WTC11 (cell line): ENCODE measurements around the gene ITPKB.

ENCODE experiments used
- CREB1 ChIP-seq: sonication (generic); formaldehyde crosslinking; IDR thresholded peaks from 2 replicates; pipeline ENCODE4 v1.8.0; 2023; ENCODE audit warnings: mild to moderate bottlenecking, missing genetic modification reagents
- CREM ChIP-seq: sonication (generic); formaldehyde crosslinking; IDR thresholded peaks from 2 replicates; pipeline ENCODE4 v1.8.1; 2022; ENCODE audit warnings: mild to moderate bottlenecking, missing genetic modification reagents, moderate library complexity
- CTCF ChIP-seq: fragments of 200-600 bp; IDR thresholded peaks from 2 replicates; pipeline ENCODE4 v1.8.0; 2022; ENCODE audit warnings: antibody characterized with exemption
- FOXJ3 ChIP-seq: sonication (generic); formaldehyde crosslinking; IDR thresholded peaks from 2 replicates; pipeline ENCODE4 v1.9.0; 2021; ENCODE audit warnings: missing genetic modification reagents, mild to moderate bottlenecking, borderline replicate concordance
- HMGXB4 ChIP-seq: sonication (generic); formaldehyde crosslinking; IDR thresholded peaks from 2 replicates; pipeline ENCODE4 v1.8.1; 2023; ENCODE audit warnings: mild to moderate bottlenecking, moderate library complexity, missing genetic modification reagents
- IRF2 ChIP-seq: sonication (generic); formaldehyde crosslinking; IDR thresholded peaks from 2 replicates; pipeline ENCODE4 v1.8.0; 2022; ENCODE audit warnings: low read depth, missing genetic modification reagents, borderline replicate concordance
- ZNF138 ChIP-seq: sonication (generic); formaldehyde crosslinking; conservative IDR thresholded peaks from 2 replicates; pipeline ENCODE4 v1.8.1; 2022; ENCODE audit warnings: mild to moderate bottlenecking, moderate library complexity, missing genetic modification reagents
- ZNF317 ChIP-seq: sonication (generic); formaldehyde crosslinking; IDR thresholded peaks from 2 replicates; pipeline ENCODE4 v1.8.1; 2023; ENCODE audit warnings: low read depth, mild to moderate bottlenecking, moderate library complexity, missing genetic modification reagents, borderline replicate concordance
- TF ChIP-seq, protein P1 (sequence below): sonication (generic); formaldehyde crosslinking; IDR thresholded peaks from 2 replicates; pipeline ENCODE4 v1.8.1; 2023; ENCODE audit warnings: mild to moderate bottlenecking, missing genetic modification reagents, moderate library complexity
- TF ChIP-seq, protein P2 (sequence below): fragments of 250-450 bp; sonication (Bioruptor Pico); IDR thresholded peaks from 2 replicates; pipeline ENCODE4 v1.8.0; 2021; ENCODE audit warnings: mild to moderate bottlenecking
- TF ChIP-seq, protein P3 (sequence below): sonication (generic); formaldehyde crosslinking; IDR thresholded peaks from 2 replicates; pipeline ENCODE4 v1.8.0; 2022; ENCODE audit warnings: mild to moderate bottlenecking, missing genetic modification reagents
- TF ChIP-seq, protein P4 (sequence below): sonication (generic); formaldehyde crosslinking; IDR thresholded peaks from 2 replicates; pipeline ENCODE4 v1.8.0; 2023; ENCODE audit warnings: mild to moderate bottlenecking, missing genetic modification reagents
- TF ChIP-seq, protein P5 (sequence below): sonication (generic); formaldehyde crosslinking; IDR thresholded peaks from 2 replicates; pipeline ENCODE4 v1.8.1; 2023; ENCODE audit warnings: mild to moderate bottlenecking, missing genetic modification reagents, moderate library complexity

DNA sequence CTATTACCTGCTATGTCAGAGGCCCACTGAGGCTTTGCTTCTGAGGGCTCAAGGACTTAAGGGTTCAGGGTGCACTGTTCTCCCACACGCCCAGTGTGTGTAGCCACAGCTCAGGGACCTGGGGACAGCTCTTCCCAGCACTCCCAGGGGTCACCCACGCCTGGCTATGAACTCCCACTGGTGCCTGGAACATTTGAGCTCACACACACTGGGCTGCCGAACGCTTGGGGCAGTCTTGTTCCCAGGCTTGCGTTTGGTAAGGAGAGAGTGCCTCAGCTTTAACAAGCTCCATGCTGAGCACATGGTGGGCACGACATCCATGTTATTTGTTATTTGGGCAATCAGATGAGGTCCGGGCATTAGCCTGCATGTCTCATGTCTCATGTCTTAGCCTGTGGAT, 153.0 kb downstream of the ITPKB start:
- TF ChIP-seq, protein P1, sequence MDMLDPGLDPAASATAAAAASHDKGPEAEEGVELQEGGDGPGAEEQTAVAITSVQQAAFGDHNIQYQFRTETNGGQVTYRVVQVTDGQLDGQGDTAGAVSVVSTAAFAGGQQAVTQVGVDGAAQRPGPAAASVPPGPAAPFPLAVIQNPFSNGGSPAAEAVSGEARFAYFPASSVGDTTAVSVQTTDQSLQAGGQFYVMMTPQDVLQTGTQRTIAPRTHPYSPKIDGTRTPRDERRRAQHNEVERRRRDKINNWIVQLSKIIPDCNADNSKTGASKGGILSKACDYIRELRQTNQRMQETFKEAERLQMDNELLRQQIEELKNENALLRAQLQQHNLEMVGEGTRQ (CRISPR knock-in tag): no peak
- TF ChIP-seq FOXJ3 (no peak), CREB1 (CRISPR knock-in tag) (no peak), CTCF (no peak), ZNF317 (CRISPR knock-in tag) (no peak), CREM (no peak), HMGXB4 (no peak), IRF2 (CRISPR knock-in tag) (no peak), ZNF138 (CRISPR knock-in tag) (no peak)
- TF ChIP-seq, protein P2, sequence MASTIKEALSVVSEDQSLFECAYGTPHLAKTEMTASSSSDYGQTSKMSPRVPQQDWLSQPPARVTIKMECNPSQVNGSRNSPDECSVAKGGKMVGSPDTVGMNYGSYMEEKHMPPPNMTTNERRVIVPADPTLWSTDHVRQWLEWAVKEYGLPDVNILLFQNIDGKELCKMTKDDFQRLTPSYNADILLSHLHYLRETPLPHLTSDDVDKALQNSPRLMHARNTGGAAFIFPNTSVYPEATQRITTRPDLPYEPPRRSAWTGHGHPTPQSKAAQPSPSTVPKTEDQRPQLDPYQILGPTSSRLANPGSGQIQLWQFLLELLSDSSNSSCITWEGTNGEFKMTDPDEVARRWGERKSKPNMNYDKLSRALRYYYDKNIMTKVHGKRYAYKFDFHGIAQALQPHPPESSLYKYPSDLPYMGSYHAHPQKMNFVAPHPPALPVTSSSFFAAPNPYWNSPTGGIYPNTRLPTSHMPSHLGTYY (CRISPR knock-in tag): no peak
- TF ChIP-seq, protein P3, sequence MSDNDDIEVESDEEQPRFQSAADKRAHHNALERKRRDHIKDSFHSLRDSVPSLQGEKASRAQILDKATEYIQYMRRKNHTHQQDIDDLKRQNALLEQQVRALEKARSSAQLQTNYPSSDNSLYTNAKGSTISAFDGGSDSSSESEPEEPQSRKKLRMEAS (CRISPR knock-in tag): no peak
- TF ChIP-seq, protein P4, sequence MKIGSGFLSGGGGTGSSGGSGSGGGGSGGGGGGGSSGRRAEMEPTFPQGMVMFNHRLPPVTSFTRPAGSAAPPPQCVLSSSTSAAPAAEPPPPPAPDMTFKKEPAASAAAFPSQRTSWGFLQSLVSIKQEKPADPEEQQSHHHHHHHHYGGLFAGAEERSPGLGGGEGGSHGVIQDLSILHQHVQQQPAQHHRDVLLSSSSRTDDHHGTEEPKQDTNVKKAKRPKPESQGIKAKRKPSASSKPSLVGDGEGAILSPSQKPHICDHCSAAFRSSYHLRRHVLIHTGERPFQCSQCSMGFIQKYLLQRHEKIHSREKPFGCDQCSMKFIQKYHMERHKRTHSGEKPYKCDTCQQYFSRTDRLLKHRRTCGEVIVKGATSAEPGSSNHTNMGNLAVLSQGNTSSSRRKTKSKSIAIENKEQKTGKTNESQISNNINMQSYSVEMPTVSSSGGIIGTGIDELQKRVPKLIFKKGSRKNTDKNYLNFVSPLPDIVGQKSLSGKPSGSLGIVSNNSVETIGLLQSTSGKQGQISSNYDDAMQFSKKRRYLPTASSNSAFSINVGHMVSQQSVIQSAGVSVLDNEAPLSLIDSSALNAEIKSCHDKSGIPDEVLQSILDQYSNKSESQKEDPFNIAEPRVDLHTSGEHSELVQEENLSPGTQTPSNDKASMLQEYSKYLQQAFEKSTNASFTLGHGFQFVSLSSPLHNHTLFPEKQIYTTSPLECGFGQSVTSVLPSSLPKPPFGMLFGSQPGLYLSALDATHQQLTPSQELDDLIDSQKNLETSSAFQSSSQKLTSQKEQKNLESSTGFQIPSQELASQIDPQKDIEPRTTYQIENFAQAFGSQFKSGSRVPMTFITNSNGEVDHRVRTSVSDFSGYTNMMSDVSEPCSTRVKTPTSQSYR (CRISPR knock-in tag): no peak
- TF ChIP-seq, protein P5, sequence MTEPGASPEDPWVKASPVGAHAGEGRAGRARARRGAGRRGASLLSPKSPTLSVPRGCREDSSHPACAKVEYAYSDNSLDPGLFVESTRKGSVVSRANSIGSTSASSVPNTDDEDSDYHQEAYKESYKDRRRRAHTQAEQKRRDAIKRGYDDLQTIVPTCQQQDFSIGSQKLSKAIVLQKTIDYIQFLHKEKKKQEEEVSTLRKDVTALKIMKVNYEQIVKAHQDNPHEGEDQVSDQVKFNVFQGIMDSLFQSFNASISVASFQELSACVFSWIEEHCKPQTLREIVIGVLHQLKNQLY (CRISPR knock-in tag): no peak
